ENCODE measurements around the gene KCNH1.
"Not testable (repeated sequence)": the region's sequence is repeated elsewhere in the genome, so short reads cannot be mapped to it uniquely, and the experiment has no call there.

KCNH1 gene

DNA sequence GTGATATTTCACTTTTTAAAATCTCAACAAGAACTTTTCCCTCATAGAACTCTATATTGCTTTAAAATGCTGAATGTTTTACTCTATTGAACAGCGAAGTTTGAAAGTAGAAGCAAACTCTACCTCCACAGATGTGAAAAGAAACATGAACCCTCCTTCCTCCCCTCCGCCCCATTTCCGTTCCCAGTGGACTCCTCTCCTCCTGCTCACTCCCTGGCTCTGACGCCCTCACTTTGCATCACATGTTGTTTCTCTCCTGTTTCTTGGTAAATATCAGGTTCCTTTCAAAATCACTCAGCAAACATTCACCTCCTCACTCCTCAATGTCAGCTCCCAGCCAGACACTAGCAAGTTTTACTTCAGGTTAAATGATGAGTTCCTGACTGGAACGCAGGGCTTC lies 34.6 kb downstream of the KCNH1 start:
- DNase-seq: no peak

DNA sequence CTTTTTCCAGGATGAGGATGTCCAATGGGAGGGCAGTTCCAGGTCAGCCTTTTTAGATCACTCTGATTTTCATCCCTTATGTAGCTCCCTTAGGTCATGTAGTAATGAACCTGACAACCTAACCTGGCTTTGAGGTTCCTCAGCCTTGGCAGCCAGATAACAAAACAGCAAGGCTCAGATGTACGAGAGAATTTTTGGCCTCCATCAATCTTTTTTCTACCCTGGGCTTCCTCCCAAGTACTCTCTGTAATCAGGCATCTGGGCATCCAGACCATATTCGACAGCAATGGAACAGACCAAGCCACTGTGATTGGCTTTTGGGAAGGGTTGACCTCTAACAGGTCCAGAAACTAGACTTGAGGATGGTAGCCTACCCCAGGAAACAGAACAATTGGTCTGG lies 38.6 kb downstream of the KCNH1 start:
- no peak for DNase-seq

DNA sequence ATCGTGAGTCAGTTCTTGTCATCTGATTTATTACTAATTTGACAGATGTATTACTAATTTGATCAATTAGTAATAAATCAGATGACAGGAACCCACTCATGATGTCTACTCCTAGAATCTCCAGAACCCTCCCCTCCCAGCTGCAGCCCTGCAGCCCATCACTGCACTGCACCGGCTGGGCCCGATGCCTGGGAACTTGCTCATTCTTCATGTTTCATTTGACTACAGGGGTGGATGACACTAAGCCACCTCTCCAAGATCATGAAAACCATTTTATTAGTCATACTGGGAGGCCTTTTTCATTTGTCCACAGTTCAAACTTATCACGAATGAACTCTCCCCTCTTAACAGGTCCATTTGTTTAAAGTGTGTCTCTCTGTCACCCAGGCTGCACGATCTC lies 41.0 kb downstream of the KCNH1 start:
- no peak for DNase-seq

DNA sequence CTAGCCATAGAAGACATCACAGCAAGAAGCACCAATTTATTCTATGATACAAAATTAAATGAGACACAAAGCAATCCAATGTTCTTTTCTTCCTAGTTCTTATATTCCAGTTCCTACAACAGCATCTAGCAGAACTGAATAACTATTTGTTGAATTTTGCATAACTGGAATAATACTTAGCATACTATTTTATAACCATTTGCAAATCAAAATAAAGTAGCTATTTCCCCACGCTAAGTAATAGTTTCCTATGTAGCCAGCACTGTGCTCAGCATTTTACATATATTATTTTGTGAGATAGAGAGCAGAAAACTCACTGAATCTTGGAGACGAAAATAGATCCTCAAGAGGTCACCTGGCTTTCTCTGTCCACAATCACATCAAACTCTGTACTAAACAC lies 42.1 kb downstream of the KCNH1 start:
- no peak for DNase-seq

DNA sequence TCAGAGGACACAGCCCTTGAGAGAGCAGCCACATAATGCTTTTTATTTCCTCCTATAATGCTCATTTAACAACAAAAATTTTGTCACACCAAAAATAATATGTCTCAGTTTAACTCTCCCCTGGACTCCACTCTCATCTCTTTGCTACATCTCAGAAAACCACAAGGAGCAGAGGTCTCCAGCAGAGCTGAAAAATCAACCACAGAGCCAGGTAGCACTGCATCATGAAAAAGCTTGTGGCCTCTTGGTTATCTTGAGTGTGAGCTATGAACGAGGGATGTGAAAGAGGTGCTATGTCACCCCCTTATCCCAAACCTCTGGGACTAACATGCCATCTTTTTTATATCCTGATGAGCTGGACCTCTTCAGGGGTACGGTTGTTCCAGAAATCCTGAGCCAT lies 44.4 kb downstream of the KCNH1 start:
- no peak for DNase-seq

DNA sequence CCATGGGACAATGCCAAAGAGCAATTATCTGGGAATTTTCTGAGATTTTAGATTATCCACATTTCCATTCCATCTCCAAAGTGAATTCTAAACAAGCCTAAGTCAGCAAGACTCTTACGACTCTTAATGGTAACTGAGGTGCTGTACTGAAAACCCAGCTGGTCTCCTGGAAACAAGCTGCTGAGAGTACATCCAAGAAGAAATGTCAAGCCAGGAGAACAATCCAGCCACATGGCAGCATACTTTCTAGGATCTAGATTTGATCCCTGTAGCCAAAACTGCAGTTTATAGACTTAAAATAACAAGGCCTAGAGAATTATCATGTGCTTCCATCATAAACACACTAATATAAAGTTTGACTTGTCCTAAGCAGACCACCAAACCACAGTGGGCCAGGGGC lies 45.8 kb downstream of the KCNH1 start:
- no peak for DNase-seq

DNA sequence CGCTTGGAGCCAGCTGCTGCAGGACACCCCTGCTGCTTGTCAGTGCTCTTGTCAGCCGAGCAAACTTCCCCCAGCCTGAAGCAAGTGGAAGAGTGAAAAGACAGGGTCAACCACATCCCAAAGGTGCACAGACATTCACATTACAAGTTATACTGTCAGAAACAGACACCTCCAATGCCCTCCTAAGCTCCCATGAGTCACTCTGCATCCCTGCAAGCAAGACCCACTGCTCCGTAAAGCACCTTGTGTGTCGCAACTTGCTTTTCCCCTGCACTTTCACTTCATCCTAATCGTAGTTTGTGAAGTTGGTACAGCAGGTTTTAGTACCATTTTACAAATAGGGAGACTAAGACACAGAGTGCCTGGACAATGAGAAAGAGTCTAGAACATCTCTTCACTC lies 51.1 kb downstream of the KCNH1 start:
- no peak for DNase-seq

DNA sequence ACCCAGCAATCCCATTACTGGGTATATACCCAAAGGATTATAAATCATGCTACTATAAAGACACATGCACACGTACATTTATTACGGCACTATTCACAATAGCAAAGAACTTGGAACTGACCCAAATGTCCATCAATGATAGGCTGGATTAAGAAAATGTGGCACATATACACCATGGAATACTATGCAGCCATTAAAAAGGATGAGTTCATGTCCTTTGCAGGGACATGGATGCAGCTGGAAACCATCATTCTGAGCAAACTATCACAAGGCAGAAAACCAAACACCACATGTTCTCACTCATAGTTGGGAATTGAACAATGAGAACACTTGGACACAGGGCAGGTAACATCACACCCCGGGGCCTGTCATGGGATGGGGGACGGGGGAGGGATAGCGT lies 52.5 kb downstream of the KCNH1 start:
- not testable (repeated sequence) for DNase-seq

DNA sequence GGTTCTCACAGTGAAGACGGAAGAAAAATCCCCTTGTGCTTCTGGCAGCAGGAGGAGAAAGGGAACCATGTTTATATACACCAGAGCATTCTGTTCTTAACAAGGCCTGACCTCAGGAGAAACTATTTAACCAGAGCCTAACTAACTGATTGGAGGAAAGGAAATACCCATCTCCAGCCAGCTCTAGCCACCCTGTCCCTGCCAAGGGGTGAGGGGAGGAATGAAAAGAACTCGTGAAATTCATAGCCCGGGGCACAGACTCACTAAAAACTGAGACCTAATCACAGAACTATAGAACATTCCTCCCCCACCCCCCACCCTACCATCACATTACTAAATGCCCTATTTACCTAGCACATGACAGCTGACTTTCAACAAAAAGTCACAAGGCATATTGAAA lies 65.0 kb downstream of the KCNH1 start:
- no peak for DNase-seq

DNA sequence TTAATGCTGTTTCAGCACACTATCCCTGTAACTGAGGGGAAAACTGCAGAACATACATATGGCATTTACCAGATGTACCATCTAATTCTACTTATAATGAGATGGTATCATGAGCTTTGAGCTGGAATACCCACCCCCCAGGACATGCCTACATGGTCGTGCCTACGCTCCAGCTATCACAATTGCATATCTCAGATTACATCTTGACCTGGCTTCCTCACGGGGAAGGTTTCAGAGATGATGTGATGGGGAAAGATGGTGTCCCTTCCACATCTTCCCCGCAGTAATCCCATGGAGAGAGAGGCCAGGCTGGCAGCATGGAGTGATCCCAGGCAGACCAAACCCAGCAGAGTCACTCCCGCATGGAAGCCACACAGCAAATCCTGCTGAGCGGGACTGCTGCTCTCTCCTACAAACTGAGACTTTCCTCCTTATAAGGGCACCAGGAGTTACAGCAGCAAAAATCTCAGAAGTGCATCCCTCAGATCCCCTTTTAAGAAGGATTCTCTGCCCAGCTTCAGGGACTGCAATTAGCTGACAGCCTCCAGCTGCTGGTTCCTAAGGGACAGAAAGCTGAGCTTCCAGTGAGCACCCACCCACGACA lies 67.1 kb downstream of the KCNH1 start:
- DNase-seq: no peak

DNA sequence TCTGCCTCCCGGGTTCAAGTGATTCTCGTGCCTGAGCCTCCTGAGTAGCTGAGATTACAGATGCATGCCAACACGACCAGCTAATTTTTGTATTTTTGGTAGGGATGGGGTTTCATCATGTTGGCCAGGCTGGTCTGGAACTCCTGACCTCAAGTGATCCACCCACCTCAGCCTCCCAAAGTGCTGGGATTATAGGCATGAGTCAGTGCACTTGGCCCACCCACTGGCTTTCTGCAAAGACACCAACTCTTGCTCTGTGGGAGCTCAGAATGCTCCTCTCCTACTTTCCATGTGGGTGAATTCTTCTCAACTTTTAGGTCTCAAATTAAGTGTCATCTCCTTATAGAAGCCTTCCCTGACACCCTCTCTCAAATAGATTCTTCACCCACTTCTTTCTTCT lies 92.1 kb downstream of the KCNH1 start:
- DNase-seq: not testable (repeated sequence)

DNA sequence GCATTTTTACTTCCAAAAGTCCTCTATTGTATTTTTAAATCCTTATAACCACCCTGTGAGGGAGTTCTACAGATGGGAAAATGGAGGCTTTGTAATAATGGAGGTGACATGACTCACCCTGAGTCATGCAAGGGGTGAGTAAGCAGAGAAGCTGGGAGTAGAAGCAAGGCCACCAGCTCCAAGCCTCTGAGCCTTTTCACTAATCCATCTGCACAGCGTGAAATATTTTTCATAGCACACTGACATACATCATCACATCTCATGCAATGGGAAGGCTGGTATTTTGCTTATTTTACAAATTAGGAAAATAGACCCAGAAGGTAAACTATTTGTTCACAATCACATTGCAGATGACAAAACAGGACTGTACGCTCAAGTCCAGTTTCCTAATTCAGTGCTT lies 96.9 kb downstream of the KCNH1 start:
- no peak for DNase-seq

DNA sequence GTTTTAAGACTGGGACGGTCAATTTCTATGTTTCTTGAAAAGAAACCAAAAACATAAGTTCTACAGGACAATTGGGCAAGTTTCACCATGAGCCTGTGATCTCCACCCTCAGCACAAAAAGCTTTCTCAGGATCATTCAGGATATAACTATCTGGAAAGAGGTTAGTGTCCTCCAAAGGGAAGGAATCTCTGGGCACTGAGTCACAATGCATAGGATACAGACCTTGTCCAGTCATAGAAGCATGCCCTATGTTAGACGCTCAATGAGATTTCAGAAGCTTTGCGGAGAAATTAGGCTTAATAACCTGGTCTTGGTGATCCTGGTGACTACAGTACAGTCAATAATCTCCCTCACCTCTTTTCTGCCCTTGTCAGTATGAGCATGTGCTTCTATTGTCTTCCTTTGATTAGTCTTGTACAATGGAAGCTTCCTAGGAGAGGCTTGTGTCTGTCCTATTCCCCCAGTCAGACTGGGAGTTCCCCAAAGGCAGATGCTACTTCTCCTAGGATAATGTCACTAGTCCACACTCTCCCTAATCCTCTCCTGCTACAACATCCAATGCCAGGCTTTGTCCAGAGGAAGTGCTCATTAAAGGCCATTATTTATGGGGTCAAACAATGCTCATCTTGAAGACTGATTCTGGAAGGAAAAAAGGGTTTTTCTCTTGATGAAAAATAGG lies 97.4 kb downstream of the KCNH1 start:
- no peak for DNase-seq

DNA sequence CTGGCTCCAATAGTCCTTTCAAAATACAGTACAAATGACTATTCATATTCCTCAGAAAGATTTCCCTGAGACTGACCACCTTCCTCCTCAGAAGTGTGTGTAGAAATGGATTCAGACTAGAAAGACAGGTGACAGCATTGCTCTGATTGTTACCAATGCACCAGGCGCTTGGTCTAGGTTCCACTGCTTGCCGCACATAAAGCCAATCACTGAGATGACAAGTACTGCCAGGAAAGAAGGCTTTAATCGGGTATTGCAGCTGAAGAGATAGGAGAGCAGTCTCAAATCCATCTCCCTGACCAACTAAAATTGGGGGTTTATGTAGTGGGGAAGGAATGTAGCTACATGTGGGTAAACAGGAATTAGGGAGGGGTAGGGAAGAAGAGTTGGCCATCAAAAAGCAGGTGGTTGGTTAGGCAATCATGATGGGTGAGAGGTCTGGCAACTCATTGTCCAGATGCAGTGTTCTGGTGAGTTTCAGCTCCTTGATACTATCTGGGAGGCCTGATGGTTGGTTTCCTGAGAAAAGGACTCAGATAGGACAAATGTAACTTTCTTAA lies 98.0 kb downstream of the KCNH1 start:
- no peak for DNase-seq

DNA sequence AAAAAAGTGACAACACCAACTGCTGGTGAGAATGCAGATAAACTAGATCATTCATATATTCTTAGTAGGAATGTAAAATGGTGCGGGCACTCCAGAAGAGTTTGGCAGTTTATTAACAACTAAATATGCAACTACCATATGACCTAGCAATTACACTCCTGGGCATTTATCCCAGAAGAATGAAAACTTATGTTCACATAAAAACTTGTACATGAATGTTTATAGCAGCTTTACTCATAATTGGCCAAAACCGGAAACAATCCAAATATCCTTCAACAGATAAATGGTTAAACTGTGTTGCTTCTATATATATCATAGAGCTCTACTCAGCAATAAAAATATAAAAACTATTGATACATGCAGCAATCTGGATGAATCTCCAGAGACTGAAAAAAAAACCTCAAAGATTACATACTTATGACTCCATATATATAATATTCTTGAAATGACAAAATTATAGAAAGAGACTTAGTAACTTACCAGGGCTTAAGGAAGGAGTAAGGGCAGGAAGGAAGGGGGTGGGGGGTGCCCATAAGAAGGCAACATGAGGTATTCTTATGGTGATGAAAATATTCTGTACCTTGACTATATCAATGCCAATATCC lies 99.9 kb downstream of the KCNH1 start:
- no peak for DNase-seq

DNA sequence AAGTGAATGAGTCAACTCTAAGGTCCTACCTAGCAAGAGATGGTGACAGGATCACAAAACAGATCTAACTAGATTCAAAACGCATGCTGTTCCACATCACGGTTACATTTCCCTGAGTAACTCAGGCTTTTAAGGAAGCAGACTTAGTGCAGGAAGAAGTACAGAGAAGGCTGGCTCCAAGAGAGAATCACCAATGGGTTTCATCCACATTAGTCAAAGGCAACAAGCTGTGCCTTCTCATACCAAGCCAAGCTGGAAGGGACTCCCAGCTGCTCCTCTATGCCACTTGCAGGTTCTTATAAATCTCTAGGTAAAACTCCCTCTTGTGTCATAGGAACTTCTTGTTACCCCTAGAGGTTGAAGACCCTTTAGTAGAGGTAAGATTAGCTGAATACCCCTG lies 109.0 kb downstream of the KCNH1 start:
- DNase-seq: no peak

DNA sequence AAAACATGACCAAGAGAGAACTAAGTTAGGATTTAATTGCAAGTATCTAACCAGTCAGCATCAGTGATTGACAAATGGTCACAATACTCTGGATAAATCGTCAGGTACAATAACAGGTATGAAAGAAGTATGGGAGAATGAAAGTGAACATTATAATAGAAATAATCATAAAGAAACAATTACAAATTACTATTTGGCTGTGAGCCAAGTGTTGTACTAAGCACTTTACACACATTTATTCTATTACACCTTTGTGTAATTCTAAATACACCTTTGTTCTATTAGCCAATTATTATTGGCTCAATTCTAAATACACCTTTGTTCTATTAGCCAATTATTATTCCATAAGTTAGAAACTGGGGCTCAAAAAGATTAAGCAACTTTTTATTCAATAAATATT lies 114.7 kb downstream of the KCNH1 start:
- DNase-seq: no peak

DNA sequence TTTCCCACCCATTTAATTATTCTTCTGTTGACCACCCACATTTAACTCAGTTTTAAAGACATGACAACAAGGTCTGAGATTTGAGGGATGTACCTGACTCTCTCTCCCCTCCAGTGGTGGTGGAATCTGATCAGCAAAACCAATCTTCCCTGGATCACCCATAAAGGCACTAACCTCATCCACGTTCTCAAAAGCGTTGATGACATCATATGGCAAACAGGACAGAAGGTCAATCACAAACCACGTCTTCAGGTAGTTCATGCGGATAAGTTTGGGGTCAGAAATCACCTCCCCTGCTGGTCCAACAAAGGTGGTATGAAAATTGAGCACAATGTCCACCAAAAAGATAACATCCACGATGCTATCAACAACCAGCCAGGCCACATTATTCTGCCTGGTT lies 115.3 kb downstream of the KCNH1 start:
- no peak for DNase-seq

DNA sequence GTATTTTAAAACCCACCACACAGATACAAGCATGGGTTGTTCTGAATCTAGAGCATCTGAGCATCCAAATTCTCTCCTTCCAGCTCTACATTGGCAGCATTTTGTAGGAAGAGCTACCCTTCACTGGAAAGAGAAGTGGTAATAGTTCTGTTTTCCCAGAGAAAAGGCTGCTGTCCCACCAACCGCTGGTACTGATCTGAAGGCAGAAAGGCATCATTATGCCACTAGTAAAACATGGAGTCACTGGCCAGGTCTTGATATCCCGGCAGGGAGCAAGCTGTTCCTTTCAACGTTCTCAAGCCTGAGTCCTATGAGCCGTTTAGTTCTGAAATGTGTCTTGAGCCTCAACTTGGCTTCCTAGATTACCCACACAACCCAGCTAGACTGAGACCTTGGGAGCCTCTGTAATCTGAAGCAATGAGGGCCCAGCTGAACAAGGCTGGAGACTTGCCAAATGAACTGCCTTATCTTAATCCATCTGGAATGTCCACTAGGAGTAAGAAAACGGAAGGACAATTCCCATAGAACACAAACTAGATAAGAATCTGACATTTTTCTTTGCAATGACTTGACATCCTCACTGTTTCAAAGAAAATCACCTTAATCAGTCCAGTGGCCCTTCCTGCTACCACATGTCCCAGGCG lies 116.8 kb downstream of the KCNH1 start:
- no peak for DNase-seq

DNA sequence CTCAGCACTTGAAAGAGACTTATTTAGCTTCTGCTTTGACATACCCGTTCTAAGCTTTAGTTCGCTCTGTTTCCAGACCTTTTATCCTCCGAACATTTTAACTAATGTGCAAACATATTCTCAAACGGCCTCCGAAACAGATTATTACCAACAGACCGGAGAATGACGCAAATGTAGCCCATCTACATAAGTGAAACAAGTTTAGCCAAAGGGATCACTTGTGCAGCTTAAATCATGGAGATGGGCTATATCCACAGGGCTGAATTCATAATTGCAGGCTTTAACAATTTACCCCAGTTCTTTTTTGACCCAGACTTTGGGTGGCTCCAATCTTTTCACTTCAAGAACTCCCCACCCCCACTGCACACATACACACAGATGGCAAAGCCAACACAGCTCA lies 119.7 kb downstream of the KCNH1 start:
- DNase-seq: no peak

DNA sequence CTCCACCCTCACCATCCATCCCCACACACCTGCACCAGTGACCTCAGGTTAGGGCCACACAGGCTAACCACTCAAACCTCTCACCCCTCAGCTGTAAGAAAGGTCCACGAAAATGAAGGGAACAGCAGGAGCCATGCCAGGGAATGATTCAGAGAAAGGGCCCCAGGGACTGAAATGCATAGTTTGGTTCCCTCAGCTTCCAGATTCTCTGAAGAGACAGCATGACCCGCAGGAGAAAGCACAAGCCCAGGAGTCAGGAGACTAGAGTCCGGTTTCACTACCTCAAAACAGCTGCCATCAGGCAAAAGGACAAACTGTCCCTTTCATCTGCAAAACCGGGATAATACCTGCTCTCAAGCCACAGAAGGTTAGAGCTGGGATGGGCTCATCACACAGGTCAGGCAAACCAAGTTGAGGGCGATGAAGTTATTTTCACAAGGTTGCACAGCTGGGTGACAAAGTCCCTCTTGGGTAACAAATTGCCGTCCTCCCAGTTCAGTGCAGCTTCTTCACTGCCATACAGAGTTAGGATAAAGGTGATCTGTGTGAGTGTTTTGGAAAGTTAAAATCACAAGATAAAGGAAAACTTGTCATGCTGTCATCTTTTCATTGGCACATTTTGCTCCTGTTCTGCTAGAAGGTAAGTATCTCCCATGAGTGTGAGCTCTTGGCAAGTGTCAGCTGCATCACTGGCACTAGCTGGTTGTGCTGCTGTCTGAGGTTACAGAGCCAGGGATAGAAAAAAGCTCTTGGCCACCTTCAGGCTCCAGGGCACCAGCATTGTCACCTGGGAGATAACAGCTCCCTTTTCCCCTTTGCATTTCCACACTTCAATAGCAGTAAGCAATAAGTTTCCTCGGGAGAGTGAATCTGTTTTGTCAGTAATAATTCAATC lies 120.4 kb downstream of the KCNH1 start:
- no peak for DNase-seq

DNA sequence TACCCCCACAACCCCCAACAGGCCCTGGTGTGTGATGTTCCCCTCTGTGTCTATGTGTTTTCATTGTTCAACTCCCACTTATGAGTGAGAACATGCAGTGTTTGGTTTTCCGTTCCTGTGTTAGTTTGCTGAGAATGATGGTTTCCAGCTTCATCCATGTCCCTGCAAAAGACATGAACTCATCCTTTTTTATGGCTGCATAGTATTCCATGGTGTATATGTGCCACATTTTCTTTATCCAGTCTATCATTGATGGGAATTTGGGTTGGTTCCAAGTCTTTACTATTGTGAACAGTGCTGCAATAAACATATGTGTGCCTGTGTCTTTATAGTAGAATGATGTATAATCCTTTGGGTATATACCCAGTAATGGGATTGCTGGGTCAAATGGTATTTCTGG lies 122.8 kb downstream of the KCNH1 start:
- DNase-seq: not testable (repeated sequence)

DNA sequence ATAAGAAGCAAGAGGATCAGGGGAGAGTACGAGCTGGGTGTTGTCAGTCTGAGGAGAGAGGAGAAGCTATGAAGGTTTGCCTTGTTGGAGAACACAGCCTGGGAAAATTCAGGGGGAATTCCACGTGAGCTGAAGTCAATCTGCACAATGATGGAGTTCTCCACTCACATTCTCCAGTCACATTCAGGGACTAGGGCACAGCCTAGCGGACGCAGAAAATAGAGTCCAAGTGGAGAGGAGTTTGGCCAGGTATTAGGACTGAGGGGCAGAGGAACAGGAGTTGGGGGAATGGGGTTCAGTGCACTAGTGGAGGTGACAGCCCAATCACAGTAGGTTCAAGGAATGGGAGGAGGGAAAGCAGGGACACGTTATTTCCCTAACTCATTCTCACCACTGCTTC lies 124.0 kb downstream of the KCNH1 start:
- DNase-seq: no peak
